ENCODE data around the gene CD3E.

- TF ChIP-seq CTCF (IDR thresholded peaks at IDR 0.05; ENCODE audit: low read depth, low read length, missing input control) (no peak), ZBTB33 (IDR thresholded peaks at IDR 0.05) (no peak), JUND (IDR thresholded peaks at IDR 0.05) (no peak)
Measured at GRCh38 chr11:118265954-118266353, 38.6 kb upstream of the CD3E start.

Data from liver (tissue), 3 donors.